Endothelial cell of umbilical vein (primary cell): Measurements from ENCODE around the gene RPP38. TPM values are rescaled to one million over a fixed set of nuclear protein-coding genes. Genes with fewer than 3 reads are reported as not detected.

ENCODE experiments used
- polyA plus RNA-seq, 4 experiments: library from polyadenylated mRNA; depleted of rRNA in 3 of 4; stranded (reverse) in 3 of 4; unstranded in 1 of 4; fragments of >200 nt; gene quantifications; 2 replicates each; pipeline versions ENCODE4 v1.2.1 to v1.2.3, GENCODE V29; 2011 to 2012; ENCODE audit warnings: missing spikeins in 1 of 4
- total RNA-seq: library from RNA; stranded (reverse); gene quantifications from 2 replicates; pipeline ENCODE4 v1.2.3, GENCODE V29; 2021

The RPP38 gene
- total and polyA plus RNA-seq, 2 donors (not counting 3 experiments of a cell fraction or from before 2014, with no cell fraction given), result 9.0 to 10.6 TPM

Other genes with a start within 250 kb of the RPP38 start
- gene SUV39H2, start 218.5 kb upstream of the RPP38 start, total RNA-seq, result 25.8 and 29.9 TPM in 2 replicates
- 4.8 and 5.7 TPM in 2 replicates for gene SUV39H2, start 218.5 kb upstream of the RPP38 start, polyA plus RNA-seq
- gene DCLRE1C, start 143.3 kb upstream of the RPP38 start, total RNA-seq, result 11.0 and 15.8 TPM in 2 replicates
- 1.8 and 2.1 TPM in 2 replicates for gene DCLRE1C, start 143.3 kb upstream of the RPP38 start, polyA plus RNA-seq
- not detected in 2 replicates for gene MEIG1, start 138.0 kb upstream of the RPP38 start, total RNA-seq
- 0.23 TPM in 1 of 2 replicates, not detected in the other for gene MEIG1, start 138.0 kb upstream of the RPP38 start, polyA plus RNA-seq
- gene OLAH, start 53.4 kb upstream of the RPP38 start, total RNA-seq, result 0.48 and 0.51 TPM in 2 replicates
- gene OLAH, start 53.4 kb upstream of the RPP38 start, polyA plus RNA-seq, result 0.13 and 0.26 TPM in 2 replicates
- 1.7 and 2.8 TPM in 2 replicates for gene ACBD7, start 8.6 kb upstream of the RPP38 start, total RNA-seq
- gene ACBD7, start 8.6 kb upstream of the RPP38 start, polyA plus RNA-seq, result 1.2 TPM in 2 replicates
- gene NMT2, start 71.3 kb downstream of the RPP38 start, total RNA-seq, result 109 and 110 TPM in 2 replicates
- 31.9 and 39.0 TPM in 2 replicates for gene NMT2, start 71.3 kb downstream of the RPP38 start, polyA plus RNA-seq